Sigmoid colon (tissue), 7 donors: ENCODE data around the gene DEDD. TPM values are rescaled to one million over a fixed set of nuclear protein-coding genes. Genes with fewer than 3 reads are reported as not detected.
"Not testable (repeated sequence)": the region's sequence is repeated elsewhere in the genome, so short reads cannot be mapped to it uniquely, and the experiment has no call there.

ENCODE experiments used
- DNase-seq: peaks from one replicate; pipeline ENCODE4 v3.0.0-alpha.2; 2019
- H3K27ac ChIP-seq, 4 donors: fragments of 200-600 bp; sonication (generic); one replicate each; pipeline ENCODE4 v1.5.1; 2016 to 2019; ENCODE audit warnings: mild to moderate bottlenecking in 1 of 4
- H3K27me3 ChIP-seq, 3 donors: fragments of 200-600 bp; sonication (generic); one replicate each; pipeline ENCODE4 v1.5.1; 2019; ENCODE audit warnings: mild to moderate bottlenecking in 1 of 3
- H3K36me3 ChIP-seq, 4 donors: fragments of 200-600 bp; sonication (generic); one replicate each; pipeline ENCODE4 v1.5.1; 2016 to 2019
- H3K4me1 ChIP-seq, 4 donors: fragments of 200-600 bp; sonication (generic); one replicate each; pipeline ENCODE4 v1.5.1; 2017 to 2019
- H3K4me3 ChIP-seq, 4 donors: fragments of 200-600 bp; sonication (generic); one replicate each; pipeline ENCODE4 v1.5.1; 2017 to 2019; ENCODE audit warnings: mild to moderate bottlenecking in 2 of 4, moderate library complexity in 1 of 4
- H3K9me3 ChIP-seq, 4 donors: fragments of 200-600 bp in 3 of 4; sonication (generic) in 3 of 4; one replicate each; pipeline versions ENCODE4 v1.5.1 to v1.6.1; 2013 to 2019
- EP300 ChIP-seq, 4 donors: sonication (generic); formaldehyde crosslinking; IDR thresholded peaks; one replicate each; pipeline ENCODE4 v1.6.1; 2017; ENCODE audit warnings: antibody characterized with exemption in 4 of 4
- POLR2A ChIP-seq, 2 donors: fragments of 450-650 bp; IDR thresholded peaks; one replicate each; pipeline ENCODE4 v1.6.1; 2016; ENCODE audit warnings: antibody characterized with exemption in 2 of 2, mild to moderate bottlenecking in 2 of 2, moderate library complexity in 2 of 2
- POLR2AphosphoS5 ChIP-seq, 4 donors: sonication (generic); formaldehyde crosslinking; IDR thresholded peaks; one replicate each; pipeline ENCODE4 v1.6.1; 2017; ENCODE audit warnings: antibody characterized with exemption in 4 of 4
- WGBS, 2 donors: extraction: QIAGEN DNeasy Blood & Tissue Kit; methylation state at CpG; one replicate each; pipeline ENCODE4 v1.1.7; 2013; 5-methylcytosine and 5-hydroxymethylcytosine counted together
- intact Hi-C: fragments of 100-400 bp; cut with DNase I; formaldehyde crosslinking; loops from one replicate; pipeline ENCODE4 v1.15.1; 2023
- polyA plus RNA-seq, 3 donors: library from polyadenylated mRNA; stranded (reverse); fragments of 200-250 nt; gene quantifications; one replicate each; pipeline ENCODE4 v1.2.3, GENCODE V29; 2013
- total RNA-seq, 4 donors: library from RNA; depleted of rRNA; stranded (reverse); fragments of >200 nt; gene quantifications; one replicate each; pipeline ENCODE4 v1.1.0, GENCODE V29; 2016
- TF ChIP-seq, protein P1 (sequence below), 4 experiments: fragments of 450-650 bp in 3 of 4; fragments of 200-600 bp in 1 of 4; IDR thresholded peaks; one replicate each; pipeline ENCODE4 v1.5.1; 2016 to 2019; ENCODE audit warnings: antibody characterized with exemption in 4 of 4, mild to moderate bottlenecking in 3 of 4, moderate library complexity in 2 of 4
- donor health status: healthy with polysubstance abuse.
- donor health status: Bipolar disorder and iron deficiency.
- donor health status: healthy.

Gene DEDD
- total and polyA plus RNA-seq, 7 donors: 24.0 to 34.2 (median 30.5) TPM

DNA sequence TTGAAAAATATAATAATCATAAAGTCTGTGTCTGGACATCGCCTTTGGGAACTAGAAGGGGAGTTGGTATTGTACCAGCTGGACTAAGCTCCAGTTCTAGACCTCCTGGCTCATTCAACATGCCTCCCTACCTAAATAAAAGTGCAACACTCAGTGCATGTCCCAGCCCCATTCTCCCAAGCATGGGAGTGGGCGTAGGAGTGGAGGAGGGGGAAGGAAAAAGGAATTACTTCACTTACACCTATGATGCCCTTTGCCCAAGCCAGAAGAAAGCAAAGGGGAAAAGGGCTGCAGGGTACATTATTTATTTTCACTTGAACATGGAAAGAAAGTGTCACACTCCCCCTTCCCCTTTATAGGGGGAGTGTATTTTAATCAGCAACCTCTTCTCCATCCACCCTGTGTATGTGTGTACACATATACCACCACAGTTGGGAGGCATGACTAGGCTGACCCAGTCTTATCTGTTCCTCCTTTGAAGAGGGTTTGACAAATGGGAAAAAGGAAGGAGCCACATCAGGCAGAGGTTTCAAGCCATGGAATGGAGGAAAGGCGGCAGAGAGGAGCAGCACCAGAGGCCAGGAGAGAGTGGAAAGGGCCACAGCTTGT, 11.3 kb downstream of the DEDD start:
- Histone ChIP-seq H3K36me3 (peaks cover 0 to 65% (median 44%) of the 10 kb centered on the region in 4 donors), H3K27me3 (no peaks in the 10 kb centered on the region), H3K4me1 (peaks cover 0 to 41% (median 33%) of the 10 kb centered on the region in 4 donors), H3K9me3 (no peaks in the 10 kb centered on the region), H3K4me3 (no peak overlapping the region), H3K27ac (peak overlapping the region in 1 of 4 donors; percentile 1)
- 90 to 95% methylated on average over 3 of the region's 3 CpGs for WGBS, 2 donors
- intact Hi-C loops: no loop called here
- DNase-seq: no peak
- TF ChIP-seq, protein P1, sequence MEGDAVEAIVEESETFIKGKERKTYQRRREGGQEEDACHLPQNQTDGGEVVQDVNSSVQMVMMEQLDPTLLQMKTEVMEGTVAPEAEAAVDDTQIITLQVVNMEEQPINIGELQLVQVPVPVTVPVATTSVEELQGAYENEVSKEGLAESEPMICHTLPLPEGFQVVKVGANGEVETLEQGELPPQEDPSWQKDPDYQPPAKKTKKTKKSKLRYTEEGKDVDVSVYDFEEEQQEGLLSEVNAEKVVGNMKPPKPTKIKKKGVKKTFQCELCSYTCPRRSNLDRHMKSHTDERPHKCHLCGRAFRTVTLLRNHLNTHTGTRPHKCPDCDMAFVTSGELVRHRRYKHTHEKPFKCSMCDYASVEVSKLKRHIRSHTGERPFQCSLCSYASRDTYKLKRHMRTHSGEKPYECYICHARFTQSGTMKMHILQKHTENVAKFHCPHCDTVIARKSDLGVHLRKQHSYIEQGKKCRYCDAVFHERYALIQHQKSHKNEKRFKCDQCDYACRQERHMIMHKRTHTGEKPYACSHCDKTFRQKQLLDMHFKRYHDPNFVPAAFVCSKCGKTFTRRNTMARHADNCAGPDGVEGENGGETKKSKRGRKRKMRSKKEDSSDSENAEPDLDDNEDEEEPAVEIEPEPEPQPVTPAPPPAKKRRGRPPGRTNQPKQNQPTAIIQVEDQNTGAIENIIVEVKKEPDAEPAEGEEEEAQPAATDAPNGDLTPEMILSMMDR (IDR thresholded peaks at IDR 0.05): no peak
- TF ChIP-seq EP300 (IDR thresholded peaks at IDR 0.05) (no peak), POLR2A (IDR thresholded peaks at IDR 0.05) (no peak), POLR2AphosphoS5 (IDR thresholded peaks at IDR 0.05) (no peak)

DNA sequence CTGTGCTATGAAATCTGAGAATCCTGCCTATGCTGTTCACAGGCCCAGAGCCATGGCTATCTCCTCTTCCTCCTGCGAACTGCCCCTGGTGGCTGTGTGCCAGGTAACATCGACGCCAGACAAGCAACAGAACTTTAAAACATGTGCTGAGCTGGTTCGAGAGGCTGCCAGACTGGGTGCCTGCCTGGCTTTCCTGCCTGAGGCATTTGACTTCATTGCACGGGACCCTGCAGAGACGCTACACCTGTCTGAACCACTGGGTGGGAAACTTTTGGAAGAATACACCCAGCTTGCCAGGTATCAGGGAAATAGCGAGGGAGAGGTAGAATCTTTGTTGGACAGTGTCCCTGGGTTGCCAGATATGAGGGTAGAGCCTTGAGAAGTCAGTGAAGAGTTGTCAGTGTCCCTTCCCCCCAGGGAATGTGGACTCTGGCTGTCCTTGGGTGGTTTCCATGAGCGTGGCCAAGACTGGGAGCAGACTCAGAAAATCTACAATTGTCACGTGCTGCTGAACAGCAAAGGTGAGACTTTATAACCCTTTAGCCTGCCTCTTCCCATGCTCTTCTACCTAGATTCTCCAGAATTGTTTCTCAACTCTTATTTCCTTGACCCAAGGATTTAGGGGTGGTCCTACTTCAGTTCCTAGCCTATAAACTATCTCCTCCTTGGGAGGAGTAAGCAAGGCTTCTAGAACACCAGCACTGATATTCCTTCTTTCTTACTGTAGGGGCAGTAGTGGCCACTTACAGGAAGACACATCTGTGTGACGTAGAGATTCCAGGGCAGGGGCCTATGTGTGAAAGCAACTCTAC, 13.2 kb downstream of the DEDD start:
- H3K4me1 ChIP-seq: peaks cover 0 to 58% (median 49%) of the 10 kb centered on the region in 4 donors
- peak overlapping the region; percentile 89 to 97 (median 94) for H3K27ac ChIP-seq
- WGBS, 2 donors: 24 to 51% methylated on average over 10 of the region's 10 CpGs
- TF ChIP-seq POLR2A (IDR thresholded peaks at IDR 0.05) (no peak), POLR2AphosphoS5 (IDR thresholded peaks at IDR 0.05) (peak in 1 of 4 donors; percentile 4)
- TF ChIP-seq, protein P1 (IDR thresholded peaks at IDR 0.05): peak in 1 of 4 experiments; percentile 12
- DNase-seq: peak; percentile 73
- H3K4me3 ChIP-seq: peak overlapping the region in 3 of 4 donors; percentile 88 to 100 (median 98)
- no peaks in the 10 kb centered on the region for H3K9me3 ChIP-seq
- no peaks in the 10 kb centered on the region for H3K27me3 ChIP-seq
- peaks cover 0 to 58% (median 42%) of the 10 kb centered on the region in 4 donors for H3K36me3 ChIP-seq
- intact Hi-C loops: loop anchor here (2.0 to 5.0 kb wide), 3 partner anchors 14 to 72 kb away; partner anchors contain the start of genes DEDD, USF1 and USP21

DNA sequence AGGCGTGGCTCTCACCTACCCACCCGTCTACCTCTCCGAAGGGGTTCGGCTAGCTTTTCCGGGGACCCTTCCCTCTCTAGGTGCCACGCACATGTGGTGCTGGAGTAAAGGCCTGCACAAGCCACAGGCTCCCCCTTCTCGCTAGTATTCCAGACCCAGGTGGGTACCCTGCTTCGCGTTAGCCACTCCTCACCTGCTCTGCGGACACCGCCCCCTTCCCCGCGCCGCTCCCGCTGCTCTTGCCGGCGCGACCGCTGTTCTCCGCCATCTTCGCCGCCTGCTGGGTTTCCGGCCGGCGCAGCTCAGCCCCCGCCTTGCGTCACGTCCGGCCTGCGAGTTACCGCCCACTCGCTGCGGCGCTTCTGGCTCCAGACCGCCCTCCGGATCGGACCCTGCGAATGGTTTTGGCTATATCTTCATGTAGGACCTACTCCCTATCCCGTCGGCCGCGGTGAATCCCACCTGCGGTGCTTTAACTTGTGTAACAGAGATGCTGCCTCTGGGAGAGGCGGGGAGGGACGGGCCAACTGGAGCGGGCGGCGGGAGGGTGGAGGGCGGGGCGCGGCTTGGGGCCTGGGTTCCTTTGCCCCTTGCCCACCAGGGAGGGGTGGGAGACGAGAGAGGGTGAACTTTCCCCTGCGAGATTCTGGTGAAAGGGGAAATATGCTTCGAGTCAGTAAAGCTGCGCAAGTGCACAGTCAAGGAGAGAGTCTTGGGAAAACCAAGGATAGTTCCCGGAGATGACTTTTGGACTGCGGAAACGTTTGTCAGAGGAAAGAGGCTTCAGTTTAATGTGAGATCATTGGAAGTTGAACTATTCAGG, 14.5 kb downstream of the DEDD start, which contains the start of the genes NIT1 and PFDN2:
TSS of gene NIT1 (plus strand) at position 347 of the 823 bp plus-strand sequence. CDS start at position 419, 72 bp downstream.
TSS of gene PFDN2 (minus strand) at position 279 of the 823 bp plus-strand sequence. CDS start at position 268, 11 bp downstream.
- TF ChIP-seq, protein P1 (IDR thresholded peaks at IDR 0.05): no peak
- TF ChIP-seq POLR2AphosphoS5 (IDR thresholded peaks at IDR 0.05): peak; percentile 94 to 99 (median 97)
- TF ChIP-seq EP300 (IDR thresholded peaks at IDR 0.05): peak in 1 of 4 donors; percentile 3
- TF ChIP-seq POLR2A (IDR thresholded peaks at IDR 0.05): peak; percentile 92 to 93

GRCh38 chr1:161115961-161116360, 16.5 kb downstream of the DEDD start:
- intact Hi-C loops: loop anchor here (5.0 kb wide), 2 partner anchors 41 to 69 kb away; partner anchors contain the start of genes USF1 and USP21
- Histone ChIP-seq H3K4me1 (peaks cover 0 to 69% (median 52%) of the 10 kb centered on the region in 4 donors), H3K36me3 (peaks cover 0 to 30% (median 11%) of the 10 kb centered on the region in 4 donors)
- DNase-seq, H3K9me3 ChIP-seq, H3K27me3 ChIP-seq, H3K4me3 ChIP-seq, H3K27ac ChIP-seq: not testable (repeated sequence)
- WGBS, 2 donors: 91 to 92% methylated on average over 6 of the region's 6 CpGs

More for the DNA sequence above, 14.5 kb downstream of the DEDD start, which contains the start of the genes NIT1 and PFDN2:
- intact Hi-C loops: loop anchor here (2.0 to 5.0 kb wide), 3 partner anchors 15 to 71 kb away; partner anchors contain the start of genes DEDD, USF1 and USP21
- peak; percentile 94 for DNase-seq
- H3K27me3 ChIP-seq: no peaks in the 10 kb centered on the region
- peak within 1 kb of the TSS; percentile 89 to 97 (median 94) for H3K27ac ChIP-seq
- peaks cover 0 to 69% (median 51%) of the 10 kb centered on the region in 4 donors for H3K4me1 ChIP-seq
- WGBS, 2 donors: 1% methylated on average over 58 of the region's 58 CpGs
- no peaks in the 10 kb centered on the region for H3K9me3 ChIP-seq
- H3K4me3 ChIP-seq: peak within 1 kb of the TSS; percentile 88 to 100 (median 94)
- peaks cover 0 to 44% (median 30%) of the 10 kb centered on the region in 4 donors for H3K36me3 ChIP-seq
